IMR-90 (cell line): ENCODE measurements around the gene ACAT2. TPM values are rescaled to one million over a fixed set of nuclear protein-coding genes. Genes with fewer than 3 reads are reported as not detected.

ENCODE experiments used
- ATAC-seq: fragments of 200-7000 bp; cut with Tn5 transposase; 2 replicates; pipeline ENCODE4 v1.9.1; 2020; ENCODE audit warnings: low read depth, mild to moderate bottlenecking, moderate library complexity
- BruUV-seq: library from RNA; stranded (reverse); fragments of 400-500 nt; replicated peaks from 2 replicates; lab custom pipeline; 2021; lab: Mats Ljungman, UMichigan
- CTCF ChIA-PET: fragments of 300-600 bp; formaldehyde crosslinking; extraction: SDS; loops from one replicate; lab custom pipeline; 2021; ENCODE audit warnings: antibody characterized with exemption; lab: Yijun Ruan, JAX
- POLR2A ChIA-PET: fragments of 300-600 bp; sonication (Branson Sonifier 250); formaldehyde crosslinking; loops from one replicate; lab custom pipeline; 2022; ENCODE audit warnings: antibody characterized with exemption; ENCODE audit not compliant: unreplicated experiment; lab: Charles Lee
- DNase-seq: peaks from one replicate; pipeline ENCODE4 v3.0.0; 2013
- H2AFZ ChIP-seq: replicated peaks from 2 replicates; pipeline ENCODE3; 2013; ENCODE audit warnings: low read length, mild to moderate bottlenecking; ENCODE audit not compliant: poor library complexity
- H2AK5ac ChIP-seq: 2 replicates; pipeline ENCODE4 v1.6.1; 2013; ENCODE audit warnings: low read depth, low read length, inconsistent platforms
- H2AK9ac ChIP-seq: replicated peaks from 2 replicates; pipeline ENCODE3; 2013; ENCODE audit warnings: mild to moderate bottlenecking, low read depth, low read length, moderate library complexity; ENCODE audit not compliant: poor library complexity
- H2BK120ac ChIP-seq: 2 replicates; pipeline ENCODE4 v1.6.1; 2013; ENCODE audit warnings: low read depth, low read length, inconsistent platforms
- H2BK15ac ChIP-seq: 3 replicates; pipeline ENCODE4 v1.6.1; 2013; ENCODE audit warnings: low read depth, low read length, inconsistent platforms
- H2BK20ac ChIP-seq: 2 replicates; pipeline ENCODE4 v1.6.1; 2013; ENCODE audit warnings: low read depth, mild to moderate bottlenecking, inconsistent platforms, low read length, moderate library complexity
- H2BK5ac ChIP-seq: 2 replicates; pipeline ENCODE4 v1.6.1; 2013; ENCODE audit warnings: mild to moderate bottlenecking, low read depth, low read length, inconsistent platforms; ENCODE audit not compliant: poor library complexity, severe bottlenecking
- H3K14ac ChIP-seq: replicated peaks from 2 replicates; pipeline ENCODE4 v1.6.1; 2013; ENCODE audit warnings: low read depth, low read length, inconsistent platforms
- H3K18ac ChIP-seq: 2 replicates; pipeline ENCODE4 v1.6.1; 2013; ENCODE audit warnings: low read depth, low read length, control low read depth
- H3K23ac ChIP-seq: 2 replicates; pipeline ENCODE4 v1.6.1; 2013; ENCODE audit warnings: low read depth, low read length, inconsistent platforms
- H3K27ac ChIP-seq: 2 replicates; pipeline ENCODE4 v1.5.1; 2013; ENCODE audit warnings: mild to moderate bottlenecking, control low read depth, low read length; ENCODE audit not compliant: insufficient read depth
- H3K27me3 ChIP-seq: 2 replicates; pipeline ENCODE4 v1.6.1; 2013; ENCODE audit warnings: low read length; ENCODE audit not compliant: control insufficient read depth, insufficient read depth
- H3K36me3 ChIP-seq: 2 replicates; pipeline ENCODE4 v1.6.1; 2013; ENCODE audit warnings: low read length, mixed read lengths; ENCODE audit not compliant: control insufficient read depth, insufficient read depth
- H3K4ac ChIP-seq: 2 replicates; pipeline ENCODE4 v1.6.1; 2013; ENCODE audit warnings: low read depth, low read length, inconsistent platforms
- H3K4me1 ChIP-seq: 2 replicates; pipeline ENCODE4 v1.6.1; 2013; ENCODE audit warnings: low read length, mixed read lengths; ENCODE audit not compliant: control insufficient read depth, insufficient read depth
- H3K4me2 ChIP-seq: 2 replicates; pipeline ENCODE4 v1.6.1; 2013; ENCODE audit warnings: low read depth, mild to moderate bottlenecking, control low read depth, low read length, moderate library complexity
- H3K4me3 ChIP-seq: 2 replicates; pipeline ENCODE4 v1.5.1; 2013; ENCODE audit warnings: low read depth, mild to moderate bottlenecking, control low read depth, low read length, moderate library complexity; ENCODE audit not compliant: insufficient read depth
- H3K56ac ChIP-seq: 2 replicates; pipeline ENCODE4 v1.6.1; 2013; ENCODE audit warnings: low read length, inconsistent platforms; ENCODE audit not compliant: insufficient read depth; ENCODE audit errors: extremely low read depth
- H3K79me1 ChIP-seq, 2 experiments: 2 replicates each; pipeline ENCODE4 v1.6.1; 2013; ENCODE audit warnings: low read length in 2 of 2, inconsistent platforms in 1 of 2, low read depth in 1 of 2
- H3K9ac ChIP-seq: 2 replicates; pipeline ENCODE4 v1.6.1; 2013; ENCODE audit warnings: low read depth, low read length, control low read depth
- H3K9me1 ChIP-seq: 2 replicates; pipeline ENCODE4 v1.6.1; 2013; ENCODE audit warnings: low read length, inconsistent platforms; ENCODE audit not compliant: insufficient read depth
- H3K9me3 ChIP-seq: 2 replicates; pipeline ENCODE4 v1.6.1; 2013; ENCODE audit warnings: low read length; ENCODE audit not compliant: control insufficient read depth, insufficient read depth
- H4K20me1 ChIP-seq: 2 replicates; pipeline ENCODE4 v1.6.1; 2013; ENCODE audit warnings: low read length, inconsistent platforms; ENCODE audit not compliant: insufficient read depth
- H4K5ac ChIP-seq: 2 replicates; pipeline ENCODE4 v1.6.1; 2013; ENCODE audit warnings: mild to moderate bottlenecking, low read depth, low read length, control low read depth
- H4K8ac ChIP-seq, 2 experiments: 2 replicates each; pipeline ENCODE4 v1.6.1; 2013; ENCODE audit warnings: low read depth in 2 of 2, low read length in 2 of 2, control low read depth in 1 of 2, inconsistent platforms in 1 of 2
- H4K91ac ChIP-seq: 2 replicates; pipeline ENCODE4 v1.6.1; 2013; ENCODE audit warnings: low read depth, low read length, inconsistent platforms; ENCODE audit not compliant: insufficient read depth
- MAFK ChIP-seq: IDR thresholded peaks from 2 replicates; pipeline ENCODE4 v1.6.1; 2012; ENCODE audit warnings: low read depth, low read length, improper control_type of control experiment
- WGBS, 2 experiments: methylation state at CpG; one replicate each; pipeline versions ENCODE4 v1.1.5 to v1.1.7; 2013; ENCODE audit warnings: missing lambda C conversion rate in 2 of 2; ENCODE audit not compliant: insufficient read length in 1 of 2; ENCODE audit errors: extremely low coverage in 2 of 2; 5-methylcytosine and 5-hydroxymethylcytosine counted together
- dilution Hi-C: fragments of 300-500 bp; cut with HindIII; formaldehyde crosslinking; loops from one replicate; pipeline ENCODE4 v1.14.3; 2018; ENCODE audit warnings: low sequenced_read_pairs; ENCODE audit not compliant: unreplicated experiment
- in situ Hi-C: fragments of 300-500 bp; cut with MboI; formaldehyde crosslinking; loops from 3 replicates; pipeline ENCODE4 v1.14.3; 2019; ENCODE audit warnings: low sequenced_read_pairs, inconsistent platforms, mixed read lengths
- intact Hi-C: fragments of 100-400 bp; cut with micrococcal nuclease; formaldehyde crosslinking; loops from 2 replicates; pipeline ENCODE4 v1.10.0; 2022
- polyA plus RNA-seq, 3 experiments: library from polyadenylated mRNA; depleted of rRNA; stranded (reverse); fragments of >200 nt; gene quantifications; 2 replicates each; pipeline ENCODE4 v1.2.3, GENCODE V29; 2012; ENCODE audit warnings: low replicate concordance in 1 of 3
- total RNA-seq: library from RNA; depleted of rRNA; stranded (reverse); fragments of >200 nt; gene quantifications from 2 replicates; pipeline ENCODE4 v1.2.3, GENCODE V29; 2012

ACAT2 gene
- total and polyA plus RNA-seq, 2 of the 4 experiments (the other 2 are of a cell fraction): 30.5 to 45.2 TPM

DNA sequence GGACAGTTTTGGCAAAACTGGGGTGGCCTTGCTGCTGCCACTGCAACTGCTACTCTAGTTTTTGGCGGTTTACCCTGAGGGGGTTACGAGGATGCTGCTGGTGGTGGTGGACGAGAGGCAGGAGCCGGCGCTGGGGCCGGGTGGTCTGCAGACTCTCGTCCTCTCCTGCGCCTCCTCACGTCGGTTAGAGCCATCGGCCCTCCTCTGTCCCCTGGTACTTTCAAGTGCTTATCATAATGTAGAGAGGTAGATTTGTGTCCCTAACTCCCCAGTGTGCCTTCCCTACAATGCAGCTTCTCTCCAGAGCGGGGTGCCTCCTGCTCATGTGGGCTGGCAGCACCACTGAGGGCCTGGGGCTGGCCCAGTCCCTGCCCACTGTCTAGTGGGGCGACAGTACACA is 64.2 kb downstream of the ACAT2 start:
- Histone ChIP-seq H2AFZ (no peak overlapping the region), H3K23ac (no peak overlapping the region), H4K8ac (no peak overlapping the region), H2AK5ac (no peak overlapping the region), H3K56ac (no peak overlapping the region), H3K4me2 (no peak overlapping the region), H4K91ac (no peak overlapping the region), H2AK9ac (no peak overlapping the region), H4K20me1 (no peaks in the 10 kb centered on the region), H3K4me3 (no peak overlapping the region), H2BK20ac (no peak overlapping the region), H4K5ac (no peak overlapping the region), H2BK15ac (no peak overlapping the region), H3K4me1 (peaks cover 4% of the 10 kb centered on the region; the same call in 1 of the 2 replicates), H2BK5ac (no peak overlapping the region), H3K9ac (no peak overlapping the region), H3K79me1 (no peaks in the 10 kb centered on the region), H3K14ac (no peak overlapping the region), H3K4ac (no peak overlapping the region), H3K27me3 (peaks cover 2% of the 10 kb centered on the region; the same call in 1 of the 2 replicates), H3K36me3 (no peaks in the 10 kb centered on the region), H3K27ac (no peak overlapping the region), H3K9me3 (peaks cover 2% of the 10 kb centered on the region; the same call in 1 of the 2 replicates), H3K18ac (no peak overlapping the region), H3K9me1 (peaks cover 3% of the 10 kb centered on the region; the same call in 1 of the 2 replicates), H2BK120ac (no peak overlapping the region)
- ChIA-PET POLR2A (no interaction called here), CTCF (no interaction called here)
- no TSS peak for BruUV-seq
- dilution Hi-C loops: no loop called here
- intact Hi-C loops: no loop called here
- 33% methylated on average over 1 of the region's 13 CpGs; no CpG with 5 or more reads in 1 of the 2 experiments for WGBS, 2 experiments
- ATAC-seq (no peak), DNase-seq (no peak)
- TF ChIP-seq MAFK: no peak
- in situ Hi-C loops: no loop called here
